ENCODE data around the gene FXYD1.

- TF ChIP-seq FOXM1 (IDR thresholded peaks at IDR 0.05; ENCODE audit: borderline replicate concordance, low read depth) = no peak
- TF ChIP-seq RAD21 (IDR thresholded peaks at IDR 0.05; ENCODE audit: low read depth) = no peak
- TF ChIP-seq EP300 (IDR thresholded peaks at IDR 0.05; ENCODE audit: borderline replicate concordance) = no peak
- no peak for TF ChIP-seq YY1 (IDR thresholded peaks at IDR 0.05; ENCODE audit: low read depth)
- no peak for TF ChIP-seq EGR1 (IDR thresholded peaks at IDR 0.05)
- TF ChIP-seq CEBPB (IDR thresholded peaks at IDR 0.05) = no peak
- TF ChIP-seq TAF1 (IDR thresholded peaks at IDR 0.05; ENCODE audit: low read depth) = no peak
- no peak for TF ChIP-seq CREB1 (IDR thresholded peaks at IDR 0.05; ENCODE audit: low read depth)
- TF ChIP-seq MAX (IDR thresholded peaks at IDR 0.05) = no peak
- no peak for TF ChIP-seq TEAD4 (IDR thresholded peaks at IDR 0.05)
- no peak for TF ChIP-seq REST (IDR thresholded peaks at IDR 0.05; ENCODE audit: low read depth)
- no peak for TF ChIP-seq USF1 (IDR thresholded peaks at IDR 0.05)
- TF ChIP-seq ZBTB7A (IDR thresholded peaks at IDR 0.05; ENCODE audit: low read depth) = no peak
- TF ChIP-seq NFIC (IDR thresholded peaks at IDR 0.05) = no peak
These were observed 15.3 kb downstream of the FXYD1 start for GRCh38 chr19:35153701-35154524.
